ENCODE measurements around the gene SMAD3.
A peak's percentile ranks its signal among the peaks of the same experiment; 100 is the strongest.

The SMAD3 gene

DNA sequence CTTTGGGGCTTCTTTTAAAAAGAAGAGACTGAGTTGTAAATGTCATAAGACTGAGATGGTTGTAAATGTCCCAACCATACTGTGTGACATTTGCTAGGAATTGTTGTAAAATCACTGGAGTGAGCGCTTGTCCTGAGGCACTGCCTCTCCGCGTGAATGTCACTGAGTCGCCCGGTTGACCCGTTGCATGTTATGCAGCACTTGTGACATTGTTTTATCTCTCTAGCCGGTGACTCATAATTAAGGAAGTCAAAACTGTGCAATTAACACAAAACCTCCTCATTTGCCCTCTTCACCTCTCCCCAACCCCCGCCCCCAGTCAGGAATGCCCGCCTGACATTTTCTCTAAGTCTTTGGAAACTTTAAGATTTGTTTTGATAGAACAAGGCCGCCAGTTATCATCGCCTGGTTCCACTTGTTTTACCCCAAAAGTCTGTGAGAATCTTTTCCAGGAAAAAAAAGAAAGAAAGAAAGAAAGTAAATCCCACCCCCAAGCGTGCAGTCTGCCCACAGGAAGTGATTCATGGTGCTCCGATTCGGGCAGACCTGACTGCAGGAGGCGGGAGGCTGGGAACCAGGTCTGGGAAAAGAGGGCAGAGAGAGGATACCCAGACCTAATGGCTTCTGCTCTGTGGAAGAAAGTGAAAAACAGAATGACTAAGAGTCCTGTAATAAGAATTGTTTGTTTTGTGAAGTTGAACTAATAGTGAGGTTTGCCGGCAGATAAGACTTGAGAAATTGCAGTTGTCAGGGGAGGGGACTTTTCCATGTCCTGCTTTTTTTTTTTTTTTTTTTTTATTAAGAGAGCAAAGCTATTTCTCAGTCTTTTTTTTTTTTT lies 84.8 kb downstream of the SMAD3 start (continued):
- TF ChIP-seq ZNF596 (tag by site-specific recombination; IDR thresholded peaks at IDR 0.05) = no peak
- TF ChIP-seq ZNF350 (tag by site-specific recombination; IDR thresholded peaks at IDR 0.05) = no peak
- TF ChIP-seq YY2 (tag by site-specific recombination; IDR thresholded peaks at IDR 0.05) = no peak
- TF ChIP-seq ZNF558 (tag by site-specific recombination; IDR thresholded peaks at IDR 0.05) = peak; percentile 55; the same call in 1 of the 2 replicates
- TF ChIP-seq ZNF157 (tag by site-specific recombination; IDR thresholded peaks at IDR 0.05) = no peak
- TF ChIP-seq HOXD13 (CRISPR knock-in tag; IDR thresholded peaks at IDR 0.05; ENCODE audit: borderline replicate concordance) = no peak
- TF ChIP-seq ZNF555 (tag by site-specific recombination; conservative IDR thresholded peaks at IDR 0.05) = no peak
- TF ChIP-seq ZNF23 (tag by site-specific recombination; IDR thresholded peaks at IDR 0.05; ENCODE audit: borderline replicate concordance) = no peak
- 0 out of 2 replicates have a peak, but pooled peaks have one; percentile 28 for TF ChIP-seq ZNF184 (tag by site-specific recombination; IDR thresholded peaks at IDR 0.05)
- peak; percentile 54; the same call in 1 of the 2 replicates for TF ChIP-seq ZNF76 (tag by site-specific recombination; IDR thresholded peaks at IDR 0.05; ENCODE audit: borderline replicate concordance, low read depth)
- TF ChIP-seq ZNF223 (tag by site-specific recombination; IDR thresholded peaks at IDR 0.05) = no peak
- TF ChIP-seq ZNF626 (tag by site-specific recombination; IDR thresholded peaks at IDR 0.05) = no peak
- no peak for TF ChIP-seq KLF1 (tag by site-specific recombination; IDR thresholded peaks at IDR 0.05)
- TF ChIP-seq GFI1B (tag by site-specific recombination; IDR thresholded peaks at IDR 0.05) = peak; percentile 96
- peak; percentile 91 for TF ChIP-seq EGR2 (tag by site-specific recombination; IDR thresholded peaks at IDR 0.05; ENCODE audit: low read depth)
- TF ChIP-seq ZFP37 (tag by site-specific recombination; IDR thresholded peaks at IDR 0.05) = peak; percentile 90; the same call in 1 of the 2 replicates
- no peak for TF ChIP-seq ZFP41 (tag by site-specific recombination; IDR thresholded peaks at IDR 0.05; ENCODE audit: borderline replicate concordance)
- TF ChIP-seq ZBTB11 (tag by site-specific recombination; conservative IDR thresholded peaks at IDR 0.05; ENCODE audit: low read depth) = peak; percentile 80
- TF ChIP-seq, protein P1, sequence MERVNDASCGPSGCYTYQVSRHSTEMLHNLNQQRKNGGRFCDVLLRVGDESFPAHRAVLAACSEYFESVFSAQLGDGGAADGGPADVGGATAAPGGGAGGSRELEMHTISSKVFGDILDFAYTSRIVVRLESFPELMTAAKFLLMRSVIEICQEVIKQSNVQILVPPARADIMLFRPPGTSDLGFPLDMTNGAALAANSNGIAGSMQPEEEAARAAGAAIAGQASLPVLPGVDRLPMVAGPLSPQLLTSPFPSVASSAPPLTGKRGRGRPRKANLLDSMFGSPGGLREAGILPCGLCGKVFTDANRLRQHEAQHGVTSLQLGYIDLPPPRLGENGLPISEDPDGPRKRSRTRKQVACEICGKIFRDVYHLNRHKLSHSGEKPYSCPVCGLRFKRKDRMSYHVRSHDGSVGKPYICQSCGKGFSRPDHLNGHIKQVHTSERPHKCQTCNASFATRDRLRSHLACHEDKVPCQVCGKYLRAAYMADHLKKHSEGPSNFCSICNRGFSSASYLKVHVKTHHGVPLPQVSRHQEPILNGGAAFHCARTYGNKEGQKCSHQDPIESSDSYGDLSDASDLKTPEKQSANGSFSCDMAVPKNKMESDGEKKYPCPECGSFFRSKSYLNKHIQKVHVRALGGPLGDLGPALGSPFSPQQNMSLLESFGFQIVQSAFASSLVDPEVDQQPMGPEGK (tag by site-specific recombination; IDR thresholded peaks at IDR 0.05) = peak; percentile 96
- TF ChIP-seq ZNF2 (tag by site-specific recombination; IDR thresholded peaks at IDR 0.05) = peak; percentile 55; the same call in 1 of the 2 replicates
- TF ChIP-seq ZNF112 (tag by site-specific recombination; IDR thresholded peaks at IDR 0.05) = no peak
- peak; percentile 91 for TF ChIP-seq BCL11A (tag by site-specific recombination; IDR thresholded peaks at IDR 0.05; ENCODE audit: low read depth)
- peak; percentile 94 for TF ChIP-seq ZNF843 (tag by site-specific recombination; IDR thresholded peaks at IDR 0.05)
- peak; percentile 74; the same call in 1 of the 2 replicates for TF ChIP-seq ZNF394 (tag by site-specific recombination; IDR thresholded peaks at IDR 0.05; ENCODE audit: borderline replicate concordance)
- TF ChIP-seq ZNF423 (tag by site-specific recombination; IDR thresholded peaks at IDR 0.05) = no peak
- TF ChIP-seq ZBTB1 (tag by site-specific recombination; IDR thresholded peaks at IDR 0.05) = 0 out of 2 replicates have a peak, but pooled peaks have one; percentile 12
- TF ChIP-seq ZNF571 (tag by site-specific recombination; IDR thresholded peaks at IDR 0.05) = no peak
- no peak for TF ChIP-seq ZNF654 (tag by site-specific recombination; IDR thresholded peaks at IDR 0.05; ENCODE audit: low read depth)
- no peak for TF ChIP-seq REST (tag by site-specific recombination; IDR thresholded peaks at IDR 0.05)
- no peak for TF ChIP-seq ZNF133 (tag by site-specific recombination; IDR thresholded peaks at IDR 0.05)
- peak; percentile 75 for TF ChIP-seq KLF8 (tag by site-specific recombination; IDR thresholded peaks at IDR 0.05)
- TF ChIP-seq ZNF140 (tag by site-specific recombination; IDR thresholded peaks at IDR 0.05) = no peak
- peak; percentile 94 for TF ChIP-seq ZNF600 (tag by site-specific recombination; IDR thresholded peaks at IDR 0.05)
